HG02852 (cell line): ENCODE data around the gene SEC24C.
A peak's percentile ranks its signal among the peaks of the same experiment; 100 is the strongest.
"Not testable (repeated sequence)": the region's sequence is repeated elsewhere in the genome, so short reads cannot be mapped to it uniquely, and the experiment has no call there.

Experiments used
- ATAC-seq: cut with Tn5 transposase; IDR thresholded peaks from one replicate; pipeline ENCODE4 v1.9.1; 2021; ENCODE audit warnings: mild to moderate bottlenecking, moderate library complexity; ENCODE audit not compliant: unreplicated experiment

SEC24C gene

DNA sequence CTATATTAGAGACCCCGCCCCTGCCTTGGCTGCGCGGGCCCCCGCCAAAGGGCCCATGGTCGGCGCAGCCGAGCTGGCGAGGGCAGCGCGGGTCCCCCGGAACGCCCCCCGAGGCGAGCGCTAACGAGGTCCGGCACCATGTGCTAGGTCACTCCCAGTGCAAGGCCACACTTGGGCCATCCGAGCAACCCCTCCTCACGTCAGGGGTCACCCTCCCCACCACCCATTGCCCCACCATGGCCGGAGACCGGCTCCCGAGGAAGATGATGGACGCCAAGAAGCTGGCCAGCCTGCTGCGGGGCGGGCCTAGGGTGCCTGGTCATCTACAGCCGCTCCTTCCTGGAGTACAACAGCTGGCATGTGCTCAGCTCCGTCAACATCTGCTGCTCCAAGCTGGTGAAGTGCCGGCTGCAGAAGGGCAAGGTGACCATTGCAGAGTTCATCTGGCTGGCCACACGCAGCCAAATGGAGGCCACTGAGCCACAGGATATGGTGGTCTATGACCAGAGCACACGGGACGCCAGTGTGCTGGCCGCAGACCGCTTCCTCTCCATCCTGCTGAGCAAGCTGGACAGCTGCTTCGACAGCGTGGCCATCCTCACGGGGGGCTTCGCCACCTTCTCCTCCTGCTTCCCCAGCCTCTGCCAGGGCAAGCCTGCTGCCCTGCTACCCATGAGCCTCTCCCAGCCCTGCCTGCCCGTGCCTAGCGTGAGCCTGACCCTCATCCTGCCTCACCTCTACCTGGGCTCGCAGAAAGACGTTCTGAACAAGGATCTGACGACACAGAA is 12.4 kb upstream of the SEC24C start:
- ATAC-seq: no peak

DNA sequence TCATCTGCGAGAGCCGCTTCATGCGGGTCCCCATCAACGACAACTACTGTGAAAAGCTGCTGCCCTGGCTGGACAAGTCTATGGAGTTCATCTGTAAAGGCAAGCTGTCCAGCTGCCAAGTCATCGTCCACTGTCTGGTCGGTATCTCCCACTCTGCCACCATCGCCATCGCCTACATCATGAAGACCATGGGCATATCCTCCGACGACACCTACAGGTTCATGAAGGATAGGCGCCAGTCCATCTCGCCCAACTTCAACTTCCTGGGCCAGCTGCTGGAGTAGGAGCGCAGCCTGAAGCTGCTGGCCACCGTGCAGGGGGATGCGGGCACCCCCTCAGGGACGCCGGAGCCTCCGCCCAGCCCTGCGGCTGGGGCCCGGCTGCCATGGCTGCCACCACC is 11.7 kb upstream of the SEC24C start:
- no peak for ATAC-seq

DNA sequence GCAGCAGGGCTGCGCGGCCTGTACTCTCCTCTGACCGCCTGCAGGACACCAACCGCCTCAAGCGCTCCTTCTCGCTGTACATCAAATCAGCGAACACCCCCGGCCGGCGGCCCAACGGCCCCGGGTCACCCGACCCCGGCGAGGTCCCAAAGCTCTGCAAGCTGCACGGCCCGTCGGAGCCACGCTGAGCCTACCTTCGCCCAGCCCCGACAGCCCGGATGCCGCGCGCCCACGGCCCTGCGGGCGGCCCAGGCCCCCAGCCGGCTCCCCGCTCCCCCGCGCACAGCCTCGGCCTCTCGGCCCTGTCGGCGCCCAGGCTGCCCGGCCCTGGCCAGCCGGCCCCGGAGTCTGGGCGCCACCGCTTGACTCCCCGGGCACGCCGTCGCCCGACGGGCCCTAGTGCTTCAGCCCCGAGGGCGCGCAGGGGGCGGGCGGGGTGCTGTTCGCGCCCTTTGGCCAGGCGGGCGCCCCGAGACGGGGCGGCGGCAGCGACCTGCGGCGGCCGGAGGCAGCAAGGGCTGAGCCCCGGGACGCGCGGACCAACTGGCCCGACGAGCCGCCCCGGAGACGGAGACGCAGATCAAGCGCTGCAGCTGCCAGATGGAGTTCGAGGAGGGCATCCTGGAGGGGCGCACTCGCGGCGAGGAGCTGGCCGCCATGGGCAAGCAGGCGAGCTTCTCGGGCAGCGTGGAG is 11.1 kb upstream of the SEC24C start:
- ATAC-seq: no peak

DNA sequence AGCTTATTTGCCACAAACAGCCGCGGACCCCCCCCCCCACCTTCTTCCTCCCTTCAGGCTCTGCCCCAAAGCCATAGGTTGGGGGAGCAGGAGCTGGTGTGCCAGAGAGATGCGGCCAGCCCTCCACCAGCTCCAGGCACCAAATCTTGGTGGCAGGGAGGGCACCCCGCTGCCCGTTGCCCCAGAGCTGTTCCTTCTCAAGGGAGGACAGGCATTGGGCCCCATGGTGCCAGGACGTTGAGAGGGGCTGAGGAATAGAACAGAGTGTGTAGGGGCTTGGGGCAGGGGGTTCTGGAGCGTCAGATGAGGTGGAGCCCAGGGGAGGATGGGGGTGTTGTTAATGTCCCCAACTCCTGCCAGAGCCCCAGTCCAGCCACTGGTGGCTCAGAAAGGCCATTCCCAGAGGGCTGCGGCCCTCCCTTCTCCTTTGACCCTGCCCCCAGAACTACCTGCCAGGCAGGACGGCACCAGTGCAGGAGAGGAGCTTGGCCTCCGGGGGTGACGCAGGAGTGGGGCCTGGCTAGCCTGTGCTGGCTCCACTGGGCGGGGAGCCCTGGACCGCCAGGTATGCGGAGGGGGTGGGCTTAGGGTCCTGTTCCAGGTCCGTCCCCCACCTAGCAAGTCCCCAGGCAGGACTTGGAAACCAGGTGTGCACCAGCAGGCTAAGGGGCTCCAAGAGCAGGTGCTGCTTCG is 10.0 kb upstream of the SEC24C start:
- ATAC-seq: no peak

DNA sequence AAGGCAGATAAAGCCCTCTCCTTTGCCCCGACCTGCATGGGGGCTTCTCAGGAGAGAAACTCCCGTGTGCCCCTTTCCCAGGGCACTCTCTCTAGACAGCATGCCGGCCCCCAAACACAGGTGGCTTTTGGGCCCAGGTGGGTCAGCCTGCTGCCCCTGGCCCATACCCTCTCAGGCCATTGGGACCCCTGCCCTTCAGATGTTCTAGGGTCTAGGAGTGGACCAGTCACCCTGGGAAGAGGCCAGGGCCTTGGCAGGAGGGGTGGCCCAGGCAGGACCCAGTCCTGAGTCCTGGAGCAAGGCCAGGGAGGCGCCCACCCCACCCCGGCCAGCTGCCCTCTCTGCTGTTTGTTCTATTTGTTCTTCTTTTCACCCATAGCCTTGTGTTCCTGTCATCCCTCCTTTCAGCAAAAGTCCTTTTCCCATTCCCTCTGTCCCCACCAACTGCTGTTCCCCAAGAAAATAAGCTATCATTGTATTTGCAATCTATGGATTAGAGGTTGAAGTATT is 9.3 kb upstream of the SEC24C start:
- no peak for ATAC-seq

DNA sequence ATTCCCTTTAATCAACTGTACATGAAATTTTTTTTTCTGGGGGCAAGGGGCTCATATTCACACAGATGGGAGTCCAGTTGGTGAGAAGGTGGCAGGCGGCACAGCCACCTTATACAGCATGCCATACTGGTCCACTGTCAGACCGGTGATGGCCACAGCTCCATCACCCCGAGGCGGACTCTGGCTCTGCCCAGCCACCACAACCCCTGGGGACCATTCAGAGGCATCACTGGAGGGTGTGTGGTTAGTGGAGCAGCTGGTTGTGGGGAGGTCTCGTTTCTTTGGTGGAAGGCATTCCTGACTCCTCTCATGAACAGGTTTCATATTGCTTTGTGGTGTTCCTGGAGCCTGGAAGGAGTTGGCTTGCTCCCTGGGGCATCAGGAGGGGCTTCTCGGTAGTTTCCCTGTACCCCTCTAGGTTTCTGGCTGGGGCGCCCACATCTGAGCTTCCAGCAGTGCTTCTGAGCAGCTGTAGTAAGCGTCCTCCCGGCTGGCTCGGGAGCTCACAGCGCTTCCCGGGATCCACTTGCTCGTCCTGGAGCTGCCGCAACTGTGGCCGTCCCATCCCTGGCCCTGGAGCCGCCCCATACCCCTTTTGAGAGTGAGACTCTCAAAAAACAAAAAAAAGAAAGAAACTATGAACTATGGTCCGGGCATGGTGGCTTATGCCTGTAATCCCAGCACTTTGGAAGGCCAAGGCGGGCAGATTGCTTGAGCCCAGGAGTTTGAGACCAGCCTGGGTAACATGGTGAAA is 3.5 kb upstream of the SEC24C start:
- not testable (repeated sequence) for ATAC-seq

DNA sequence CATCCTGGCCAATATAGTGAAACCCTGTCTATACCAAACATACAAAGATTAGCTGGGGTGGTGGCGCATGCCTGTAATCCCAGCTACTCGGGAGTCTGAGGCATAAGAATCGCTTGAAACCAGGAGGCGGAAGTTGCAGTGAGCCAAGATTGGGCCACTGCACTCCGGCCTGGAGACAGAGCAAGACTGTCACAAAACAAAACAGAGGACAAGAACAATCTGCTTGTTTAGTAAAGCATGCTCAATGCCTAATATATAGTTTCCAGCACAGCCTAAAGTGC is 1.8 kb upstream of the SEC24C start:
- no peak for ATAC-seq

DNA sequence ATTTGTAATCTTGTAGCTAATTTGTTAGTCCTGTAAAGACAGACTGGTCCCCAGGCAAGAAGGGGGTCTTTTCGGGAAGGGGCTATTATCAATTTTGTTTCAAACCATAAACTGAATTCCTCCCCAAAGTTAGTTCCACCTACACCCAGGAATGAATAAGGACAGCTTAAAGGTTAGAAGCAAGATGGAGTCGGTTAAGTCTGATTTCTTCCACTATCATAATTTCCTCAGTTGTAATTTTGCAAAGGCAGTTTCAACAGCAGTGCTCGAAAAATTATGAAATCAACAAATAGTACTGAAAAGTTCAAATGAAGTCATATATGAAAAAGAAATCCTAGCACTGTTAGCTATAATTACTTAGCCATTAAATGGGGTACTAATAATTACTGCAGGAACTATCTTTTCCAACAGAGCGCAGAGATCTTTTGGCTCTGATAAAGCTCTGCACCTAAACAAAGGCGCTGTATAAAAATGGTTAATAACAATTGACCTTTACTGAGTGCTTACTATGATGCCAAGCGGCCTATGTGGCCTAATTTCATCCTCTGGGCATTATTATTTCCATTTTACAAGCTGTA is 756 bp upstream of the SEC24C start:
- ATAC-seq: no peak

DNA sequence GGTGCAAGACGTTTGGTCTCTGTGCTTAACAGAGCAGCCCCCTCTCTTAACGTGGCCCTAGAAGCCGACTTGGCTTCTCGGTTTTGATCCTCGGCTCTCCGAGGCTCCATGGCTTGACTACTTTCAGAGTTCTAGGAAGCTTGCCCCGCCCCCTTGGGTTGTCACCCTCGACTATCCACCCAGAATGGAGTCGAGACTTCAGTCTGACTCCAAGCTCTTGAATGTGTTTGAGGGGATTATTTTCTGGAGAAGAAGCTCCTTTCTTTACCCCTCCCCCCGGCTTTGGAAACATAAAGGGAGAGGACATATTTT is 448 bp downstream of the SEC24C start:
- peak; percentile 31 for ATAC-seq

DNA sequence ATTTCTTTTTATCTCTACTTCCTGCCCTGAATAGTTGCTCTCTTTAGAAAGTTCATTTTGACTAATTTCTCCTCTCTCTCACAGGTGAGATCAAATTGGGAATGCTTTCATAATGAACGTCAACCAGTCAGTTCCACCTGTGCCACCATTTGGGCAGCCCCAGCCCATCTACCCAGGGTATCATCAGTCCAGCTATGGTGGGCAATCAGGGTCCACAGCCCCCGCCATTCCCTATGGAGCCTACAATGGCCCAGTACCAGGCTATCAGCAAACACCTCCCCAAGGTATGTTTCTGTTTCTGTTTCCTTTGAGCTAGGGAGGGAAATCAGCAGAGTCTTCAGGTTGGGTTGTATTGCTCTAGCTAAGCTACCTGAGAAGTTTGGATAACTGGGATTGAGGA is 2.5 kb downstream of the SEC24C start:
- ATAC-seq: no peak

DNA sequence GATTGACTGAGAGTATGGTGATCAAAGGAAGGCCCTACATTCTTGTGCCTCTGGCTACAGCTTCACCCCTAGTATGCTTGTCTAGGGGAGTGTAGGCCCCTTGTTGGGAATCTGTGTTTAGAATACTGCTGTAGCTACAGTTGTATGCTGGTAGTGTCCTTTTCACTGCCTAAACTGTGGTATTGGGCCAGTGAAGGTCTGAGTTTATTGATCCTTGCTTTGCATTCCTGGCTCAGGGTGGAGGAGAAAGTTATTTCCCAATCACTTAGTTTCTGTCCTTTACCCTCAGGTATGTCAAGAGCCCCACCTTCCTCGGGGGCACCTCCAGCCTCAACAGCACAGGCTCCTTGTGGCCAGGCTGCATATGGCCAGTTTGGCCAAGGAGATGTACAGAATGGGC is 6.6 kb downstream of the SEC24C start:
- no peak for ATAC-seq

DNA sequence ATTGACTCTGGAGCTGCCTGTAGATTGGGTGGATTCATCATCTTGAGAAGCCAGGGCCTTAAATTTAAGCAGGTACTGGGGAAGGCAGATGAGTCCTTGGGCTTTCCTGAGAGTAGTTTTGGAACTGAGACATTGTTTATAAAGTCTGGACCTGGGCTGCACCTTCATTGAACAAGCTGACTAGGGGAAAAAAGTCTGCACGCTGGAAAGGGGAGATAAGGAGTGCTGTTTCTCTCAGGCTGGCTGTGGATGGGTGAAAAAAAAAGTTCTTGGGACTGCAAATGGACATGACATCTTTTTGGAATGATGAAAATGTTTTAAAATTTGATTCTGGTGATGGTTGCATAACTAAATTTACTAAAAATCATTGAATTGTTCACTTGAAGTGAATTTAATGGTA is 12.0 kb downstream of the SEC24C start:
- no peak for ATAC-seq

DNA sequence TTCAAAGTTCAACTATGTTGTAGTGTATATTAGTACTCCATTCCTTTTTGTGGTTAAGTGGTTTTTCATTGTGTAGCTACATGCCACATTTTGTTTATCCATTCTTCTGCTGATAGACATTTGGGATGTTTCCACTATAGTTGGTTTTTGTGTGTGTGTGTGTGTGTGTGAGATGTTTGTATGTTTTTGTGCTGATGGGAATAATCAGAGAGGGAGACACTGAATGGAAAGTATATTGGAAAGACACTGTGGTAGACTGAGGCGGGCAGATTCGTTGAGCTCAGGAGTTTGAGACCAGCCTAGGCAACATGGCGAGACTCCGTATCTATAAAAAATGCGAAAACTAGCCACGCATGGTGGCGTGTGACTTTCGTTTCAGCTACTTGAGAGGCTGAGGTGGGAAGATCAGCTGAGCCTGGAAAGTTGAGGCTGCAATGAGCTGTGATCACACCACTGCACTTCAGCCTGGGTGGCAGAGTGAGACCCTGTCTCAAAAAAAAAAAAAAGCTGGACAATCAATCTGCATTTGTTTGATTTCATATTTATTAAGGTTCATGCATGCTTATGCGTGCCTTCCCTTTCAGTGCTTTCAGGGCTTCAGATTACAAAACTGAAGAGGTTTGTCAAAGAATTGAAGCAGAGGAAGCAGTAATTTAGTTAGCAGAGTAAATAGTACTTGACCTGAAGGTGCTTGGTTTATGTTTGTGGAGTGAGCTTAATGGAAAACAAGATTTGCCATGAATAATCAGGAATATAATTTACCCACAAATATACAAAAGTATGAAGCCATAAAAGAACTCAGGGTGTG is 14.7 kb downstream of the SEC24C start:
- ATAC-seq: no peak

DNA sequence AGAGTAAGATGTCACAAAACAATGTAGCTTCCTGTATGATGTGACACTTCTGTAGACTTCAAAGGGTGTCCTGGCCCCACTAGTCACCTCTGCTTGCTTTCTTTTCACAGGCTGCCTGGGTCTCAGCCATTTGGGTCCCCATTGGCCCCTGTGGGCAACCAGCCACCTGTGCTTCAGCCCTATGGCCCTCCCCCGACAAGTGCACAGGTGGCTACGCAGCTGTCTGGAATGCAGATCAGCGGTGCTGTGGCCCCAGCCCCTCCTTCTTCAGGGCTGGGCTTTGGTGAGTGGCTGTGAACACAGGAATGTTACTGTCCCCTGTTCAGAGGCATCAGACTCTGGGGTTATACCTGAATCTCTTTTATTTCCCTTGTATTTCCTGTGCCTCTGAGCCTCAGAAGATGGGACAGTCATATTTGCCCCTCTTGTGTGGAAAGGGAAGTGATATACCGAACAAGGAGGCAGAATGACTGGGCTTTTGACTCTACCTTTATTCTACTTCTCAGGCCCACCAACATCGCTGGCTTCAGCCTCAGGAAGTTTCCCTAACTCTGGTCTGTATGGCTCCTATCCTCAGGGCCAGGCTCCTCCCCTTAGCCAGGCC is 15.4 kb downstream of the SEC24C start:
- ATAC-seq: no peak

DNA sequence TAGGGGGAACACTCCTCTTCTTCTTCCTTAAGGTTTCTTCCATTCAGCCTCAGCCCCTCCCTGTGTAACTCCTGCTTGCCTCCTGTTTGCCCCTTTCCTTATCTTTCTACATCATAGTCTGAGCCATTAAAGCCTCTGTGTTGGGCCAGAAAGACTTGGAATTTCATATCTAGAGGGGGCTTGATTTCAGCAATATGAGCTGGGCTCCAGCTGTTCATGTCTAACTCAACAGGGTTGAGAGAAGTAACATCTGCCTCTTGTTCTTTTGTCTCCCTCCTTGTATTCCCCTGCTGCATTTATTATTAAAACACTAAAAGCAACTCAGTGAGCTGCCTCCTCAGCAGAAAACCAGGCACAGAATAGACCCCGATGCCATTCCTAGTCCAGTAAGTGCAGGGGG is 17.6 kb downstream of the SEC24C start:
- ATAC-seq: no peak

DNA sequence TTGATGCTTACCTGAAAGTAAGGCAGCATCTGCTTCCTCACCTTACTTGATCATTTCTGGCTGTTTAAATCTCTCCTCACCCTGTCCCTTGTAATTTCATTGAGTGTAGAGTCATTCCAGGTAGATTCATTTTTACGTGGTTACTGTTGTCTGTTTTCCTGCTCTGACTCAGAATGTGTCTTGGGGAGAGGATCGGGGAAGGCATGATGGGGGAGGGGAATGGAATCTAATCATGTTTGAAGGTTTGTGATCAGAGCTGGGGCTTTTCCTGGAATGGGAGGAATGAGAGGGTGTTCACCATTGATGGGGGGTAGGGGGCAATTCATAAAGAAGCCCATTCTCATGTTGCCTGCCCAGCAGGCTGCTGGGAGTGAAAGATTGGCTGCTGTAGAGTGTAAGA is 18.7 kb downstream of the SEC24C start:
- no peak for ATAC-seq

DNA sequence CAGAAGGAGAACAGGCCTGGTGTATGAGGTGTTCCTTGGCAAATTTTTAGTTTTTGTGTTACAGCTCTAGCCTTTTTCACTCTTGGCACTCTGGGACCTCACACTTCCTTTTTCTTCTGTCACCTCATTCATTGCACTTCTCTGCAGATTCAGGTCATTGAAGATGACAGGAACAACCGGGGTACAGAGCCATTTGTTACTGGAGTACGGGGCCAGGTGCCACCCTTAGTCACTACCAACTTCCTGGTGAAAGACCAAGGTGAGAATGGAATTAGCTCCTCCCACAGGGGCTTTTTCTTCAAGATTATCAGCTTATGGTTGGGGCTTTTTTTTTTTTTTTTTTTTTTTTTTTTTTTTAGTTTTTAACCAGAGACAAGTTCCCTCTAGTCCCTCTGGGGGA is 19.2 kb downstream of the SEC24C start:
- no peak for ATAC-seq

DNA sequence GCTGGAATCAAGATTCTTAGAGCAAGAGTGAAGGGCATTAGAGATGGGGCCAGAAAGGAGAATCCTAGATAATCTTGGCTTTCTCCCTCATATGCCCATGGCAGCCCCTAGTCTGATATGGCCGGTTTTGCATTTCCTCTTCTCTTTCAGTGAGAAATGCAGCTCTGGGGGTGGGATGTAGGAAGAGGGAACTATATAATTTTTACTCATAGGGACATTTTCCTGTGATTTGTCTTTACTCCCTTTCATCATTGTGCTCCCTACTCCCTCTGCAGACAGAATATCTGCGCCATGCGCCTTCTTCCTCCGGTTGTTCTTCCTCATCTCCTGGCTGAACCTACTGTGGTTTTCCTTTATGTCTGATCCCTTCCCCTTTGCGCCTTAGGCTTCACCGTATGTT is 20.9 kb downstream of the SEC24C start:
- no peak for ATAC-seq

DNA sequence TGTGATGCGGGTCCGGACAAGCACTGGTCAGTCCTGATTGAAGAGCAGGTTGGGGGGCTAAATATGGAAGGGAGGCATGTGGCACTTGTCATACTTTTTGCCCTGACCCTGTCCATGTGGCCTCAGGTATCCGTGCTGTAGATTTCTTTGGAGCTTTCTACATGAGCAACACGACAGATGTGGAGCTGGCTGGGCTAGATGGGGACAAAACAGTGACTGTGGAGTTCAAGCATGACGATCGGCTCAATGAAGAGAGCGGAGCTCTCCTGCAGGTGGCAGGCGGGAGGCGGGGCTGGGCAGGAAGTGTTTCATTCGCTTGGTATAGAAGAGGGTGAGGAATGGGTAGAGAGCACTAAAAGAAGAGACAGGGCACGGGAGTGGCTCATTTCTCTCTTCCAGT is 24.7 kb downstream of the SEC24C start:
- no peak for ATAC-seq

DNA sequence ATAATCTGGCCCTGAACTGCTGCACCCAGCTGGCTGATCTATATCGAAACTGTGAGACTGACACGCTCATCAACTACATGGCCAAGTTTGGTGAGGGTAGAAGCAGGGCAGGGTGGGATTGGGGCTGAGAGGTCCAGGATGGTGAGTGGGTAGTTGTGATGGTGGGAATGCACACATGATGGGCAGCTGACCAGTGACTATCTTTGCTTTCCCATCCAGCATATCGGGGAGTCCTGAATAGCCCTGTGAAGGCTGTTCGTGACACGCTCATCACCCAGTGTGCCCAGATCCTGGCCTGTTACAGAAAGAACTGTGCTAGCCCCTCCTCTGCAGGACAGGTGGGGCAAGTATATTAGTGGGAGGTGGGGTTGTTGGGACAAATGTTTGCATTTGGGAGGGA is 25.2 kb downstream of the SEC24C start:
- no peak for ATAC-seq
